Endothelial cell of hepatic sinusoid (primary cell): ENCODE measurements around the gene LGR5.

Experiments
- in situ Hi-C: cut with HindIII; loops from 2 replicates; pipeline ENCODE4 v1.10.0; 2017; ENCODE audit warnings: low sequenced_read_pairs

Gene LGR5

DNA sequence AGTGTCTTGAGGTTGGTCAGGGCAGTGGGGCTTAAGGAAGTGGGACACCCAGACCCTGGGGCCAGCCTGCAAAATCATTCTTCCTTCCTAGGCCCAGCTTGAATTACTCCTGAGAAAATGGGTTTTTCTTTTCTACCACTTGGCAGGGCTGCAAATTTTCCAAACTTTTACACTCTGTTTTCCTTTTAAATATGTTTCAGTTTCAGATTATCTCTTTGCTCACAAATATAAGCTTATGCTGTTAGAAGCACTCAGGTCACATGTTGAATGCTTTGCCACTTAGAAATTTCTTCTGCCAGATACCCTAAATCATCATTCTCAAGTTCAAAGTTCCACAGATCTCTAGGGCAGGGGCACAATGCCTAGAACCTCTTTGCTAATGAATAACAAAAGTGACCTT lies 2.9 kb upstream of the LGR5 start:
- in situ Hi-C loops, result no loop called here

DNA sequence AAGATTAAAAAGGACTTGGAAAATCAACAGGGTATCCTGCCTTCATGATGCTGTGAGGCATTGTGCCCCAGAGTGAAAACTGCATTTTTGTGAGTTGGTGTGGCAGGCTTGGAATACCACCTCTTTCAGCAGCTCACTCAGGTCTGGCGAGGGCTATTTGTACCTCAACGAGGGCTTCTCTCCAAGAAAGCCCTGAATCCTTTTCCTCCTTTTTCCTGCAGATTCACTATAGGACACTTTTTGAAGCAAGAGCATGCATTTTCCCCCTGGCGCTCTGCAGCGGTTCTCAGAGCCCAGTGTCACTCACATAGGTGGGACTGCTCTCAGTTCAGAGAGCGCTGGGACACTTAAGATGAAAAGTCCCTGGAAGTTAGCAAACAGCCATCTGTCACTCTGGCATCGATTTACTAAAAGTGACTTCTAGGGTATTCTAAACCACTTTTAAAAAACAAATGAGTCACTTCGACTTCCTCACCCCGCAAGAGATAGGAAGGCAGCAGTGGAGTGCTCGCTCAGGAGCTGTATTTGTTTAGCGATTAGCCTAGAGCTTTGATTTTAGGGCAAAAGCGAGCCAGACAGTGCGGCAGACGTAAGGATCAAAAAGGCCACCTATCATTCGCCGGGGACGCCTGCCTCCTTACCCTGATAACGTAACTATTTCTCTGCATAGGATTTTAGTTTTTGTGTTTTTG lies 782 bp upstream of the LGR5 start:
- in situ Hi-C loops, result no loop called here

DNA sequence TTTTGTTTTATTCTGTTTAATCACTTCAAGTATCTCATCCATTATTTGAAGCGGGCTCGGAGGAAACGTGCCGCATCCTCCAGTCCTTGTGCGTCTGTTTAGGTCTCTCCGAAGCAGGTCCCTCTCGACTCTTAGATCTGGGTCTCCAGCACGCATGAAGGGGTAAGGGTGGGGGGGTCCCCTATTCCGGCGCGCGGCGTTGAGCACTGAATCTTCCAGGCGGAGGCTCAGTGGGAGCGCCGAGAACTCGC lies 311 bp upstream of the LGR5 start:
- in situ Hi-C loops, result no loop called here

DNA sequence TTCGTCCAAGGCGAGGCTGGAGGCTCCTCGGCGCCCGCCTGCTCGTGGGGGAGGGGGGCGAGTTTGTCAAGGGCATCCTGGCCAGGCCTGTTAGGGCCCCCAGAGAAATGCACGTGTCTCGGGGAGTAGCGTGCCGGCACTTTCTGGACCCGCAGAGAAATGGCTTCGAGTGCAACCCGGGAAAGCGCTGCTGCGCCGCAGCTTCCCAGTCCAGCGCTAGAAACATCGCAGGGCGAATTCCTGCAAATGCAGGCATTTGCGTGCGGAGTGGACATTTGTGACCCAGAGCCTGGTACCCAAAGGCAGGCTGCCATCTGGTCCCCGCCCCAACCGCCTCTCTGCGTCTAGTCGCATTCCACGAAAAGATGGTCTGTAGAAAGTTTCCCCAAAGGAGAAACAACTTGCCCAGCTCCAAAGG lies 756 bp downstream of the LGR5 start:
- in situ Hi-C loops, result no loop called here

DNA sequence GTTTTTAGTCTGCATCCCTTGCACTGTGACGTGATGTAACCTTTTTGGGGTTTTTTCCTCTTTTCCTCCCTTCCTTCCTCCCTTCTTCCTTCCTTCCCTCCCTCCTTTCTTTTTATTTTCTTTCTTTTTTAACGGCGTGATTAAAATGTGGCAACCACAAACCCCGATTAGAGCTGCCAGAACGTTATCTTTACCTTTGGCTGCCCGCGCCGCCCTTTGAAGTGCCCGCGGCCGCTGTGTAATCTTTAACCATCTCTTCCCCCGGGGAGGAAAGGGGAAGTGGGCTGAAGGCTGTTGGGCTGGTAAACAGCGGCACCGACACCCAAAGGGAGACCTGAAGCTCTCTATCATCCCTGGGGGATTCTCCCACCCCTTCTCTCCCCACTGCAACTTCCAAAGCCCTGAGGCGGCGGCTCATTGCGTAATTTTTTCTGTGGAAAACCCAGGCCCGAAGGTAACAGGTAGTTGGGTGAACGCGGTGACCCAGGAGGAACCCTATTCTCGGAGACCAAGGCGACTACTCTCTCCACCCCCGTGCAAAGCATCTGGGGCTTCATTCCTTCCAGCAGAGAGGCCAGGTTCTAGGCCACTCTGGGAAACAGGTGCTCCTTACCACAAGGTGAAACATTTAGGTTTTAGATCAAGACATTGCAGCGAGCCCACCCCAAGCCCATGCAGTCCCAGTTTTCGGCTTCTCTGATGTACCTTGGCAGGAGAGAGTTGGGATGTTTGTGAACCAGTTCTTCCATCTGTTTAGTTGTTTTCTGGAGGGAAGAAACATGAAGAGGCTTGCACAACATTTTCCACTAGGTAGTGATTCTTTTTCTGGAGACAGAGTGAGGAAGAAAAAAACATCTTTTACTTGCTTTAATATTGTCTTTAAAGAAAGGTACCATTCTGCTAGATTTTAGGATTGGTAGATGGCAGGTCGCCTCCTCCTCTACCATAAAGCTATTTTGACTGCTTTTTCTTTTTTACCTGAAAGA lies 1.5 kb downstream of the LGR5 start:
- in situ Hi-C loops, result no loop called here

DNA sequence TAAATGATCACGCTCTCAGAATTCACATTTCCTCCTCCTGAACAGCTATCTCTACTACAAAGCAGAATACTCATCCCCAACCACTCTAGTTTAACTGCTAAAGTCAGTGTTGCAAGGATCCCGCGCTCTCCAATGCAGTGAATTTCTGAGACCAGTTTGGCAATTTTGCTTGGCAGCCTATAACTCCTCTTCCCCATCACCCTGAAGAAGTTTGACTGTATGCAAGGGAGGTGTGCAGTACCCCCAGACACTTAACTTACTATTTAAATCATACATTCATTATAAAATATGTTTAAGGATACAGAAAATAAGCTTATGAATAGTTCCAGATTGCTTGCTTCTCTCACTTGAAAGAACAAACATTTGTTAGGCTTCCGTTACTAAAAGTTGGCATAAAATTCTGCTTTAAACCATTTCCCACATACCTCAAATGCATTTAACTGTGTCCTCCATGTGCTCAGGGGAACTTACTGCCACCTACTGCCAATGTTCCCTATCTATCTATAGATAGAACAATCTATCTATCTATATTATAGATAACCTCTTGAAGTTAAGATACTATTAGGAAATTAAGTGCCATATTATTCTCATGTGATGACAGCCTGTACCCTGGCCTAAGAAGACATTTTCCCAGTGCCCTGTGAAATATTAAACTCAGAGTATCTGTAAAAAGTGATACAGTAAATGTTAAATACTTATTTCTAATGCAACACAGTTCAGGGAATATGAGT lies 2.4 kb downstream of the LGR5 start:
- in situ Hi-C loops, result no loop called here

DNA sequence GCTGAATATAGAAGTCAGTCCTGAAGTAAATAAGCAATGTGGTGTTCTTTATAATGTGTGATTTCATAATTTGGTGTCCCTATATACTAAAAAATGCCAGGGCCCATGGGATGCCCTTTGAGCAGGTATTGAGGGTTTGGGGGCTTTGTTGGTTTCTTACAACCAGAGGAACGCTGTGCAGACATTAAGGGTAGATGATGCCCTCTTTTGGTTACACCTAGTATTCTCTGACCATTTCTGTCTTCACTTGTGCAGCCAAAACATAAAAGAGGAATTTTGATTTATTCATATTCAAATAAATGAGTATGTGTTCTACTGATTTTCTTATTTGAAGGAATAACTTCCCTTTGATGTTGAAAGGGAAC lies 3.0 kb downstream of the LGR5 start:
- in situ Hi-C loops, result no loop called here

DNA sequence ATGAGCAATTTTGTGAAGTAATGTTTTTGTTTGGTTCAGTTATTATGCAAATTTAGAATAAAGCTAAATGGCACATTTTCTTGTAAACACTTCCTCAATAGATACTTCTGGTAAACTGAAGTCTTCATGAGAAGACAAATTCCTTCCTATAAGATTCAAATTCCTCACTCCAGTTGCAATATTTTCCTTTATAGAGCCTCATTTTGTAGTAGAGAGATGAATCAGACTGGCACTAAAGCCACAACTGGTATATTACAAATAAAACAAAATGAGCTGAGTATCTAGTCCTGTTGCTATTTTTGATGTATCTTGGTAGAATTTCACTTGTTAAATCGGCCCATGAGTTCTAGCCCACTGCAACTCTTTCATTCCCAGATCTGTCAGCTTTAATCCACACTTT lies 5.5 kb downstream of the LGR5 start:
- in situ Hi-C loops, result no loop called here

DNA sequence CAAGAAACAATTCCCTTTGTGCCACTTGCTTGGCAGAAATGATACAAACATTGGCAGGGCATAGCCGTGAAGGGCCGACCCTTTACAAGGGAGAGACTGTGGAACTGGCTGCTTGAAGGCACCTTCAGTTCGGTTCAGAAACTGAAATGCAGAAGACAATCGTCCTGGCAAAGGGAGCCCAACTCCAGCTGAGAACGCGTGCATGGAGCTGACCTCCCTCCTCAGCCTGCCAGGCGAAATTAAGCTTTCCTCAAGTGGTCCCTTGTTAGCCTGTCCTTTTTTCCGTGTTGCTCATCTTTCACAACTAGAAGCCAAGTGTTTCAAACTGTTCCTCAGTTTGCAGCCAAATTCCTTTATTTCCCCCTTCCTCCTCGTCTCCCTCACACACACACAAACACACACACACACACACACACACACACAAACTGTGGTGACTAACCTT lies 8.1 kb downstream of the LGR5 start:
- in situ Hi-C loops, result no loop called here

DNA sequence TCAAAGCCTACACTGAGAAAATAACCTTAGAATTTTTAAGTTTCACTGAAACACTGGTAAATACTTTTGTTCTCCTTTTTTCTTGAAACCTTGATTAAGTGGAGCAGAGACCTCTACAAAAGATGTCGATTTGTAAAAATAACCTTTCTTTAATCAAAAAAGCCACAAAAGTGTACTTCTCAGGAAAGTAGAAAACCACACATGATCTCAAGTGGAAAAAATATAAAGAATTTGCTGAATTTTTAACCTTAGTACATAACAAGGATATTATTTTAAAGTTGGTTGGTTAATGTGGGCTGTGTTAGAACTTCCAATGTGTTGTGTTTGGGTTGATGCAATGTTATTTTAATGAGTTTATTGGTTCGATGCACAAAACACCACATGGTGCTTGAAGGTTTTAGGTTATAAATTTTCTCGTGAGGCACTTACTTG lies 8.6 kb downstream of the LGR5 start:
- in situ Hi-C loops, result no loop called here

DNA sequence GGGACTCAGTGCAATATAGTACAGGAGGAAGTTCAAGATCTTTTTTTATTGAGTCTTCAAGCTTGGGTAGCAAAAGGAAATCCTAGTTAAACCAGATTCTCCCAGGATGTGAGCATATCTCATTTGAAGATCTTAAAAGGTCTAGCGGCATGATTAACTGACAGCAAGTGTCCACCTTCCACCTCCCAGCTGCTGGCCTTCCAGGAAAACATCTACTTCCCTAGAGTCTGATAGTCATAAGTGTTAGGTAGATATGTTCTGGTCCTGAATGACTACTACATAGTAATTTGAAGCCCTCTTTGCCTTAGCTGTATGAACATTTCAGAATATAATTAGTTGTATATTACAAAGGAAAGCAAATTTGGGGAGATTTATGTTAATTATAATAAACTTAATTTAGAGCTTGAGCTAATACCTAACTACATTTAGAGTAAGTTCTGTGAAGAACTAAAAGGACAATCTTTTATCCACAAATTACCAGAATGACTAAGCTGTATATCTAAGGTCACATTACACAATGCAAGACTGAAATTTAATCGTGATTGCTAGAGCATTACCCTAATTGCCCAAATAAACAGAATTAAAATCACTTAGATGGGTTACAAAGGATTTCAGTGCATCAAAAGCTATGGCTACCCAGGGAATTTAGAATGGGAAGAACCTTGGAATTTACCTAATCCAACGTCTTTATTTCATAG lies 9.9 kb downstream of the LGR5 start:
- in situ Hi-C loops, result no loop called here

DNA sequence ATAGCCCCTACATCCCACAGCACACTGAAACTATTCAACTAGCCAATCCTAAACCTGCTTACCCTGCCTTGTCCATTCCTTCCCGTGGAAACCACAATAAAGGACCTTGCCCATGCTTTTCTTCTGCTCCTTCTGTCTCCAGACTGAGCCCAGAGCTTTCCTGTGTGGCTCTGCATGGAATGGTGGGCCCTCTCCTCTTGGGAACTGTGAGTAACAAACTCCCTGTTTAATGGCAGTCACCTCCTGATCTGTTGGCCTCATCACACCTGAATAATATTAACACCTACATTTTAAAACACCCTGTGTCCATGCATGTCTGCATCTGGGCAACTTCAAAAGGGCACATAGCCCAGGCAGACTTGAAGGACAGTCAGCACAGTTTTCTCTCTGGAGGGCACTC lies 12.4 kb downstream of the LGR5 start:
- in situ Hi-C loops, result no loop called here

DNA sequence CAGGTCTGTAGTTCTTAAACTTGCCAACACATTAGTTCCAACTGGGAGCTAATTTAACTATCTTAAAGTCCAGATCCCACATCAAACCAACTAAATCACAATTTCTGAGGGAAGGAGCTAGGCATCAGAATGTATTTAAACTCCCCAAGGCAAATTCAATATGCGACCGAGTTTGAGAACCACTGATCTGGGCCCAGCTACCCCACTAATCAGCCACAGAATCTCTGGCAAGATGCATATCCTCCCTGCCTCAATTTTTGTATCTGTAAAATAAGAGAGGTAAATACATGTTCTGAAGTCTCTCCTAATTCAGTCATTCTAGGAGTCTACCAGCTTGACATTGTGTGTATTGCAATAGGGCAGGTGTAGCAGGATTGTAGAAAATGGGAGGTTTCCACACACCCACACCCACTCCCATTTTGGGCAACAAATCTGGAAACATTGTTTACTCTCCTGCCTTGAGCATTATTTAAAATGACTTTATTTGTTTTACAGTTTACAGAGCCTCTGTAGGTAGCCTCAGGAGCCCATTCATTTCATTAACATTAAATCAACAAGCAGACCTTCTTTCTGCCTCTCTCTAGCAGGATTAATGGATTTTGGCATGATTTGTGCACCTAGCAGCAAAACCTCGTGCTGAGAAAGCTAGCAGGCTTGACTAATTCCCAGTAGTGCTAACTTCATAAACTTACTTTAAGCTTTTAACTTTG lies 15.6 kb downstream of the LGR5 start:
- in situ Hi-C loops, result no loop called here

DNA sequence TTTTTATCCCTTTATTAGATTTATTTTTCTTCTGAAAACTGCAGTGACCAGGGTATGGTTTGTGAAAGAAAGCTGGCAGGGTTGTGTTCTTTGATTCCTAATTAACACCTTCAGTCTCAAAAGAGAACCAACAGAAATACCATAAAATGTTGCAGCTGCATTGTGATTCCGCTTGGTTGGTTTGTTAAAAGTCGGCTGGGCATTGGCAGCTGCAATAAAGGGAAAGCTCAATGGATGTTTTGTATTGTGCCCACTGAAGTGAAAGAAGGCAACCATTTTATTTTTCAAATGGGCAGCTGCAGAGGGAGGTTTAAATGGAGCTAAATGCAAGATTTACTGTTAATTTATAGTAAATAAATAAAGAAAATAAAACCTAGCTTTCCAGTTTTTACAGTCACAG lies 16.7 kb downstream of the LGR5 start:
- in situ Hi-C loops, result no loop called here

DNA sequence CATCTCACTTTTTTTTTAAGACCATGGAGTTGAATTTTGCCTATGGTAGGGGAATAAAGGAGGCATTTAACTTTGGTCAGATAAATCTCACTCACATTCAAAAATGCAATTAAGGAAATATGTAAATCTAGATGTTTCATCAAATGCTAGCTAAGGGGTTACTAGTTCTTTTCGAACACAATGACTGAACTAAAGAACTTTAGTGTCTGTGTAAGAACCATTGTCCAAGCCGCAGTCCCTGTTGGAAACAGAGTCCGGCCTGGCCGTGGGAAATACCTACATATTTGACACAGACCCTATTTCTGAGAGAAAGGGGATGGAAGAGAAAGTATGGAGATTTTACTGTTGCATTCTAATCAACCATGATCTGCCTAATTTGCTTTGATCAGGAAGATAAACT lies 17.4 kb downstream of the LGR5 start:
- in situ Hi-C loops, result no loop called here

DNA sequence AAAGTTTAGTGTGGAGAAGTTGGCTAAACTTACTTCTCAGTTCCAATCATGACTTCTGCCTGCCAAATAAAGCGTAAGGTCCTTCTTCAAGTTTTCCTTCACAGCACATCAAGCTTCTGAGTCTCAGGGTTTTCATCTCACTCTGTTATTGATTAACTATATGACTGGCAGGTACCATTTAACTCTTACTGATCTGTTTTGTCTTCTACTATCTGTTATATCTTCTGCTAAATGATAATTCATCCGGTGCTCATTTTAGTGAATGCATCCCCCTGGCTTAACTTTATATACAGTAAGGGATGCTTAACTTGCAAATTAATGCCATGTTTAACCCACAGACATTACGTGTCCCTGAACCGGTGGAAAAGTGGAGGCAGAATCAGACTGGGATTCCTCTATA lies 20.7 kb downstream of the LGR5 start:
- in situ Hi-C loops, result no loop called here

DNA sequence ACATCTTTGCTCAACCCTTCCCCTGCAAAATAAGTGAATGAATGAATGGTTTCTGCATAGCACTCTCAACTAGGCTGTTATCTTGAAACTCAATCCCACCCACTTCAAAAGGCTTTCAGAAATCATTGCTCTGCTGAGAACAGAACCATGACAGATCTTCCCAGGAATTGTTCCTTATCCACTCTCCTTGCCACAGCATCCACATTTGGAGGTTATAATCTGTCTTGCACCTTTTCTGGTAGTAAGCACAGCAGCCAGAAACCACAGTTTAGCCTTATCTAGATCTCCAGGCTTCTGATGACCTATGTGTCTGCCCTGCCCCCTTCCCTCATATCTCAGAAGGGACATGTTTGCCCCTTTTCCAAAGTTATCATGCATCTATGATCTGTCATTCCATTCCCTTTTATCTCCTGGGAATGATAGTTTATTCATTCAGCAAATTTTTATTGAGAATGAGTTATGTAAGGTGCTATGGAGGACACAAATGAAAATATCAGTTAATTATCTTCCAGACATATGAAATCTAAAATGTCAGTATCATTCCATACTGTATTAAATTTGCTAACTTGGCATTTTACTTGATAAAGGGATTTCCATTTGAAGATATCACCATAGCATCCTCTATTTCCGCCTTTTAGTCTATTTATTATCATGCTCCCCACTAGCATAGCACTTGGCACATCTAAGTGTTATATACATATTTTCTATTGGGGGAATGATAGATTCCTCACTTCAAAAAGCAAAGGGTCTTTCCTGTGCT lies 21.4 kb downstream of the LGR5 start:
- in situ Hi-C loops, result no loop called here

DNA sequence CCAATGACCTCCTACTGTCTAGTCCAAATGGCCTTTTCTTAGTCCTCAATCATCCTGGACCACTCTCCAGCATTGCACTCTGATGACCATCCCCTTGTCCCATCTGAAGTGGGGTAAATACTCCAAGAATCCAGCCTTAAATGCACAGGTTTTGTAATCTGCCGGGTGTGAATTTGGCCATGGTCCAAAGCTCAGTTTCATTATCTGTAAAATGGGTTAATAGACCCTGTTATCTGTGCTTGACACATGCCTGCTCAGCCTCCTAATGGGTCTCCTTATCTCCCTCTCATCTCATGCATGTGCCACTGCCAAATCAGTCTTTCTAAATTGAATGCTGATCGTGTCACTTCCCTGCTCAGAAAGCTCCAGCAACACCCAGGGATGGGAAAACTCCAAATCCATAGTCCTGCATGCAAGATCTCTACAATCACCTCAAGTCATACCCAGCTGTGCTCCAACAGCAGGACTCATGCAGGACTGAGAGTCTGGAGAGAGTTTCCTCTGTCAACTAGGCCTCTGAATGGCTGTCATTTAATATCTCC lies 22.3 kb downstream of the LGR5 start:
- in situ Hi-C loops, result no loop called here

DNA sequence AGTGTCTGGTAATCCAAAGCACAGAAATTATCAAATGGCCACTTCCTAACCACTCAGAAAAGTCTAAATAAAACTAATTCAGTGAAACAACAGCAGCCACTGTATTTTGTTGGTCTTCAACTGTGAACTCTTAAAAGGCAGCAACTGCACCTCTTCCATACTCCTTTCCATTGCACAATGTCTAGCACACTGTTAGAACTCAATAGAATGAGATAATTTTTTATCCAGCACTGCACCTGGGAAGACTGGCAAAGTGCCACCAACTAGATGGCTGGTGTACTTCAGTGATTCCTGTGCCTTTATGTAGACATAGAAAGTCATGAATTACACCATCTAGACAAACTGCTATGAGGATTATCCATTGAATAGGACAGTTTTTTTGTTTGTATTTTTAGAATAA lies 26.2 kb downstream of the LGR5 start:
- in situ Hi-C loops, result no loop called here
